KOPT-K1 (cell line): ENCODE results near the gene CBFA2T2.

Experiments used
- H3K27ac ChIP-seq: fragments of 200-600 bp; sonication (generic); 2 replicates; pipeline ENCODE4 v1.5.1; 2016; ENCODE audit warnings: antibody characterized with exemption, mild to moderate bottlenecking, low read depth, low read length; ENCODE audit not compliant: poor library complexity, severe bottlenecking
- H3K36me3 ChIP-seq: fragments of 200-600 bp; sonication (generic); 2 replicates; pipeline ENCODE4 v1.5.1; 2017; ENCODE audit warnings: antibody characterized with exemption, mild to moderate bottlenecking, low read length, moderate library complexity; ENCODE audit not compliant: insufficient read depth
- H3K9me3 ChIP-seq: fragments of 200-600 bp; sonication (generic); 2 replicates; pipeline ENCODE4 v1.5.1; 2017; ENCODE audit warnings: antibody characterized with exemption, low read length, mild to moderate bottlenecking; ENCODE audit not compliant: insufficient read depth, poor library complexity, severe bottlenecking

The CBFA2T2 gene

GRCh38 chr20:33668466-33669155, 178.7 kb downstream of the CBFA2T2 start:
- Histone ChIP-seq H3K27ac (no peak overlapping the region), H3K9me3 (no peaks in the 10 kb centered on the region), H3K36me3 (peaks cover 76% of the 10 kb centered on the region)

- Histone ChIP-seq H3K9me3 (no peaks in the 10 kb centered on the region), H3K27ac (no peak overlapping the region), H3K36me3 (peaks cover 80% of the 10 kb centered on the region)
These were observed 179.3 kb downstream of the CBFA2T2 start for GRCh38 chr20:33669224-33669623.

- no peaks in the 10 kb centered on the region for H3K9me3 ChIP-seq
- H3K27ac ChIP-seq = no peak overlapping the region
- peaks cover 87% of the 10 kb centered on the region for H3K36me3 ChIP-seq
These were observed 180.2 kb downstream of the CBFA2T2 start for GRCh38 chr20:33669873-33670640.

GRCh38 chr20:33670715-33671499, 181.0 kb downstream of the CBFA2T2 start:
- Histone ChIP-seq H3K27ac (no peak overlapping the region), H3K9me3 (no peaks in the 10 kb centered on the region), H3K36me3 (peaks cover 96% of the 10 kb centered on the region)

GRCh38 chr20:33671573-33672288, 181.8 kb downstream of the CBFA2T2 start:
- Histone ChIP-seq H3K36me3 (peaks cover 96% of the 10 kb centered on the region), H3K9me3 (no peaks in the 10 kb centered on the region), H3K27ac (no peak overlapping the region)

GRCh38 chr20:33672426-33673113, 182.7 kb downstream of the CBFA2T2 start:
- H3K36me3 ChIP-seq = peaks cover 96% of the 10 kb centered on the region
- H3K27ac ChIP-seq = no peak overlapping the region
- no peaks in the 10 kb centered on the region for H3K9me3 ChIP-seq

GRCh38 chr20:33673114-33673409, 183.2 kb downstream of the CBFA2T2 start:
- H3K36me3 ChIP-seq = peaks cover 96% of the 10 kb centered on the region
- H3K9me3 ChIP-seq = no peaks in the 10 kb centered on the region
- H3K27ac ChIP-seq = no peak overlapping the region

GRCh38 chr20:33673410-33674293, 183.8 kb downstream of the CBFA2T2 start:
- Histone ChIP-seq H3K27ac (no peak overlapping the region), H3K36me3 (peaks cover 96% of the 10 kb centered on the region), H3K9me3 (no peaks in the 10 kb centered on the region)

GRCh38 chr20:33674294-33675135, 184.6 kb downstream of the CBFA2T2 start, which contains the start of gene NECAB3:
Gene NECAB3 (minus strand): TSS chr20:33674428. CDS start chr20:33674352, 76 bp downstream.
- Histone ChIP-seq H3K36me3 (peaks cover 96% of the 10 kb centered on the region), H3K9me3 (no peaks in the 10 kb centered on the region), H3K27ac (no peak within 1 kb of the TSS)

- no peak overlapping the region for H3K27ac ChIP-seq
- H3K36me3 ChIP-seq = peaks cover 96% of the 10 kb centered on the region
- H3K9me3 ChIP-seq = no peaks in the 10 kb centered on the region
These were observed 185.5 kb downstream of the CBFA2T2 start for GRCh38 chr20:33675136-33675959.

- Histone ChIP-seq H3K9me3 (no peaks in the 10 kb centered on the region), H3K27ac (no peak overlapping the region), H3K36me3 (peaks cover 96% of the 10 kb centered on the region)
These were observed 186.2 kb downstream of the CBFA2T2 start for GRCh38 chr20:33676121-33676520.
